Kidney epithelial cell (primary cell): ENCODE data around the gene MPDZ. TPM values are rescaled to one million over a fixed set of nuclear protein-coding genes. Genes with fewer than 3 reads are reported as not detected.

Experiments
- DNase-seq: peaks from one replicate; pipeline ENCODE4 v3.0.0-alpha.2; 2010; ENCODE audit warnings: low read depth
- H3K27me3 ChIP-seq: 2 replicates; pipeline ENCODE4 v1.6.0; 2011; ENCODE audit warnings: low read length; ENCODE audit not compliant: control insufficient read depth, insufficient read depth
- H3K36me3 ChIP-seq: 2 replicates; pipeline ENCODE4 v1.5.1; 2011; ENCODE audit warnings: low read length; ENCODE audit not compliant: control insufficient read depth, insufficient read depth
- H3K4me3 ChIP-seq: 2 replicates; pipeline ENCODE4 v1.5.1; 2011; ENCODE audit warnings: low read depth, mild to moderate bottlenecking, control low read depth, low read length
- CTCF ChIP-seq: IDR thresholded peaks from 2 replicates; pipeline ENCODE4 v1.5.1; 2011; ENCODE audit warnings: mild to moderate bottlenecking, moderate library complexity, low read length, control low read depth, inconsistent platforms; ENCODE audit not compliant: insufficient read depth, poor library complexity, severe bottlenecking
- total RNA-seq: library from RNA; depleted of rRNA; stranded (reverse); fragments of >200 nt; gene quantifications from 2 replicates; pipeline ENCODE4 v1.2.3, GENCODE V29; 2015

Gene MPDZ
- total RNA-seq, 1 donor from 2014 or later, result 17.3 TPM

GRCh38 chr9:13131416-13131815, 148.1 kb downstream of the MPDZ start:
- Histone ChIP-seq H3K27me3 (no peaks in the 10 kb centered on the region), H3K4me3 (no peak overlapping the region), H3K36me3 (no peaks in the 10 kb centered on the region)
- DNase-seq, result no peak
- TF ChIP-seq CTCF, result no peak

- H3K4me3 ChIP-seq, result no peak overlapping the region
- no peak for TF ChIP-seq CTCF
- no peaks in the 10 kb centered on the region for H3K36me3 ChIP-seq
- no peak for DNase-seq
- no peaks in the 10 kb centered on the region for H3K27me3 ChIP-seq
These were observed 151.1 kb downstream of the MPDZ start for GRCh38 chr9:13128266-13128860.

GRCh38 chr9:13127131-13127530, 152.4 kb downstream of the MPDZ start:
- Histone ChIP-seq H3K4me3 (no peak overlapping the region), H3K27me3 (no peaks in the 10 kb centered on the region), H3K36me3 (no peaks in the 10 kb centered on the region)
- DNase-seq, result no peak
- no peak for TF ChIP-seq CTCF

- no peak for DNase-seq
- Histone ChIP-seq H3K27me3 (no peaks in the 10 kb centered on the region), H3K36me3 (no peaks in the 10 kb centered on the region), H3K4me3 (no peak overlapping the region)
- TF ChIP-seq CTCF, result no peak
These were observed 154.2 kb downstream of the MPDZ start for GRCh38 chr9:13125261-13125660.

- Histone ChIP-seq H3K36me3 (no peaks in the 10 kb centered on the region), H3K4me3 (no peak overlapping the region), H3K27me3 (no peaks in the 10 kb centered on the region)
- no peak for TF ChIP-seq CTCF
- no peak for DNase-seq
These were observed 156.6 kb downstream of the MPDZ start for GRCh38 chr9:13122756-13123369.

- DNase-seq, result no peak
- TF ChIP-seq CTCF, result no peak
- Histone ChIP-seq H3K27me3 (no peaks in the 10 kb centered on the region), H3K4me3 (no peak overlapping the region), H3K36me3 (no peaks in the 10 kb centered on the region)
These were observed 161.2 kb downstream of the MPDZ start for GRCh38 chr9:13118313-13118712.
